Sigmoid colon (tissue), 3 donors: ENCODE data around the gene CCR7.

Experiments used
- POLR2A ChIP-seq, 2 donors: fragments of 450-650 bp; IDR thresholded peaks; one replicate each; pipeline ENCODE4 v1.6.1; 2016; ENCODE audit warnings: antibody characterized with exemption in 2 of 2, mild to moderate bottlenecking in 2 of 2, moderate library complexity in 2 of 2
- TF ChIP-seq, protein P1 (sequence below), 4 experiments: fragments of 450-650 bp in 3 of 4; fragments of 200-600 bp in 1 of 4; IDR thresholded peaks; one replicate each; pipeline ENCODE4 v1.5.1; 2016 to 2019; ENCODE audit warnings: antibody characterized with exemption in 4 of 4, mild to moderate bottlenecking in 3 of 4, moderate library complexity in 2 of 4

DNA sequence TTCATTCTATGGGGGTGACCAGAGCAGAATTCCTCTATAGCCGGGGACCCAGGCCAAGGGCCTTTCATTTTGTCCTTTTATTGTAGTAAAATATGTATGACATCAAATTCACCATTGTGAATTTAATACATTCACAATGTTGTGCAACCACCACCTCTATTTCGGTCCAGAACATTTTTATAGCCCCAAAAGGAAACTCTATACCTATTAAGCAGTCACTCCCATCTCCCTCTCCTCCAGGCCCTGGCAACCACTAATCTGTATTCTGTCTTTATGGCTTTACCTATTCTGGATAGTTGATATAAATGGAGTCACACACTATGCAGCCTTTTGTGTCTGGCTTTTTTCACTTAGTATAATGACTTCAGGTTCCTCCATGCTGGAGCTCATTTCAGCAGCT, 54.1 kb downstream of the CCR7 start:
- TF ChIP-seq, protein P1, sequence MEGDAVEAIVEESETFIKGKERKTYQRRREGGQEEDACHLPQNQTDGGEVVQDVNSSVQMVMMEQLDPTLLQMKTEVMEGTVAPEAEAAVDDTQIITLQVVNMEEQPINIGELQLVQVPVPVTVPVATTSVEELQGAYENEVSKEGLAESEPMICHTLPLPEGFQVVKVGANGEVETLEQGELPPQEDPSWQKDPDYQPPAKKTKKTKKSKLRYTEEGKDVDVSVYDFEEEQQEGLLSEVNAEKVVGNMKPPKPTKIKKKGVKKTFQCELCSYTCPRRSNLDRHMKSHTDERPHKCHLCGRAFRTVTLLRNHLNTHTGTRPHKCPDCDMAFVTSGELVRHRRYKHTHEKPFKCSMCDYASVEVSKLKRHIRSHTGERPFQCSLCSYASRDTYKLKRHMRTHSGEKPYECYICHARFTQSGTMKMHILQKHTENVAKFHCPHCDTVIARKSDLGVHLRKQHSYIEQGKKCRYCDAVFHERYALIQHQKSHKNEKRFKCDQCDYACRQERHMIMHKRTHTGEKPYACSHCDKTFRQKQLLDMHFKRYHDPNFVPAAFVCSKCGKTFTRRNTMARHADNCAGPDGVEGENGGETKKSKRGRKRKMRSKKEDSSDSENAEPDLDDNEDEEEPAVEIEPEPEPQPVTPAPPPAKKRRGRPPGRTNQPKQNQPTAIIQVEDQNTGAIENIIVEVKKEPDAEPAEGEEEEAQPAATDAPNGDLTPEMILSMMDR (IDR thresholded peaks at IDR 0.05): no peak
- TF ChIP-seq POLR2A (IDR thresholded peaks at IDR 0.05): no peak
